ENCODE data around the gene ANKRD10. TPM values are rescaled to one million over a fixed set of nuclear protein-coding genes. Genes with fewer than 3 reads are reported as not detected.

The ANKRD10 gene
- total RNA-seq, 1 donor from 2014 or later, result 228 TPM

DNA sequence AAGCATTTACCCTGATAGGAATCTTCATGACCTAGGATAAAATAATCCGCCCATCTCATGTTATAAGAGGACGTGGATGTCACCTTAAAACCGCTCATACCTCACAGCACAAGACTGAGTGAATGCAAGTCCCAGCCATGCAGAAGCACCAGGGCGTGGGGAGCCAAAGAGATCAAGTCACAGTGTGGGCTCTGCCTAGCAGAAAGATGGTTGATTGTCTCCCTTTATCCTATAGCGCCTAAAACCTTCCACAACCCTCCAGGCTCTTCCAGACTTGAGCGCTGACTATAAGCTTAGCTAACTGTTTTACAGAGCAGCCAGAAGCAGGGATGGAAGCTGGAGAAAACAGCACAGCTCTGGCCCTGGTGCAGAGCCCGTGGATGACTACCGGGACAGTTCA, 6.8 kb upstream of the ANKRD10 start:
- H3K27ac Mint-ChIP-seq, result no peak overlapping the region
- H3K4me1 Mint-ChIP-seq (ENCODE audit: low read depth), result no peaks in the 10 kb centered on the region
- DNase-seq (ENCODE audit: low spot score, unreplicated experiment), result no peak

GRCh38 chr13:110921209-110921608, 6.3 kb upstream of the ANKRD10 start:
- Mint-ChIP-seq H3K4me3 (ENCODE audit: low read depth) (no peak overlapping the region), H3K36me3 (ENCODE audit: insufficient read depth) (no peaks in the 10 kb centered on the region), H3K27me3 (peaks cover 31% of the 10 kb centered on the region), H3K9me3 (ENCODE audit: low read depth) (no peaks in the 10 kb centered on the region), H3K27ac (no peak overlapping the region), H3K4me1 (ENCODE audit: low read depth) (peaks cover 3% of the 10 kb centered on the region)
- no peak for DNase-seq (ENCODE audit: low spot score, unreplicated experiment)
- TF ChIP-seq, protein P1, sequence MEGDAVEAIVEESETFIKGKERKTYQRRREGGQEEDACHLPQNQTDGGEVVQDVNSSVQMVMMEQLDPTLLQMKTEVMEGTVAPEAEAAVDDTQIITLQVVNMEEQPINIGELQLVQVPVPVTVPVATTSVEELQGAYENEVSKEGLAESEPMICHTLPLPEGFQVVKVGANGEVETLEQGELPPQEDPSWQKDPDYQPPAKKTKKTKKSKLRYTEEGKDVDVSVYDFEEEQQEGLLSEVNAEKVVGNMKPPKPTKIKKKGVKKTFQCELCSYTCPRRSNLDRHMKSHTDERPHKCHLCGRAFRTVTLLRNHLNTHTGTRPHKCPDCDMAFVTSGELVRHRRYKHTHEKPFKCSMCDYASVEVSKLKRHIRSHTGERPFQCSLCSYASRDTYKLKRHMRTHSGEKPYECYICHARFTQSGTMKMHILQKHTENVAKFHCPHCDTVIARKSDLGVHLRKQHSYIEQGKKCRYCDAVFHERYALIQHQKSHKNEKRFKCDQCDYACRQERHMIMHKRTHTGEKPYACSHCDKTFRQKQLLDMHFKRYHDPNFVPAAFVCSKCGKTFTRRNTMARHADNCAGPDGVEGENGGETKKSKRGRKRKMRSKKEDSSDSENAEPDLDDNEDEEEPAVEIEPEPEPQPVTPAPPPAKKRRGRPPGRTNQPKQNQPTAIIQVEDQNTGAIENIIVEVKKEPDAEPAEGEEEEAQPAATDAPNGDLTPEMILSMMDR (IDR thresholded peaks at IDR 0.05; ENCODE audit: unreplicated experiment), result no peak

More for the DNA sequence above, 6.8 kb upstream of the ANKRD10 start:
- Mint-ChIP-seq H3K4me3 (ENCODE audit: low read depth) (no peak overlapping the region), H3K27me3 (peaks cover 32% of the 10 kb centered on the region), H3K9me3 (ENCODE audit: low read depth) (no peaks in the 10 kb centered on the region), H3K36me3 (ENCODE audit: insufficient read depth) (no peaks in the 10 kb centered on the region)
- TF ChIP-seq, protein P1 (IDR thresholded peaks at IDR 0.05; ENCODE audit: unreplicated experiment), result no peak

- no peak overlapping the region for H3K27ac Mint-ChIP-seq
- H3K36me3 Mint-ChIP-seq (ENCODE audit: insufficient read depth), result no peaks in the 10 kb centered on the region
- DNase-seq (ENCODE audit: low spot score, unreplicated experiment), result no peak
- peaks cover 31% of the 10 kb centered on the region for H3K27me3 Mint-ChIP-seq
- H3K9me3 Mint-ChIP-seq (ENCODE audit: low read depth), result no peaks in the 10 kb centered on the region
- H3K4me3 Mint-ChIP-seq (ENCODE audit: low read depth), result no peak overlapping the region
- TF ChIP-seq, protein P1 (IDR thresholded peaks at IDR 0.05; ENCODE audit: unreplicated experiment), result no peak
- peaks cover 5% of the 10 kb centered on the region for H3K4me1 Mint-ChIP-seq (ENCODE audit: low read depth)
These were observed 5.2 kb upstream of the ANKRD10 start for GRCh38 chr13:110920038-110920437.

- Mint-ChIP-seq H3K9me3 (ENCODE audit: low read depth) (no peaks in the 10 kb centered on the region), H3K27ac (no peak overlapping the region)
These were observed 1.7 kb upstream of the ANKRD10 start for GRCh38 chr13:110916301-110917142.

GRCh38 chr13:110915874-110916206, 971 bp upstream of the ANKRD10 start:
- no peaks in the 10 kb centered on the region for H3K9me3 Mint-ChIP-seq (ENCODE audit: low read depth)
- DNase-seq (ENCODE audit: low spot score, unreplicated experiment), result no peak
- peaks cover 1% of the 10 kb centered on the region for H3K36me3 Mint-ChIP-seq (ENCODE audit: insufficient read depth)
- TF ChIP-seq, protein P1 (IDR thresholded peaks at IDR 0.05; ENCODE audit: unreplicated experiment), result no peak
- peaks cover 3% of the 10 kb centered on the region for H3K27me3 Mint-ChIP-seq
- peak overlapping the region; percentile 81 for H3K4me3 Mint-ChIP-seq (ENCODE audit: low read depth)
- peaks cover 25% of the 10 kb centered on the region for H3K4me1 Mint-ChIP-seq (ENCODE audit: low read depth)
- H3K27ac Mint-ChIP-seq, result peak overlapping the region; percentile 98

More at GRCh38 chr13:110916301-110917142, 1.7 kb upstream of the ANKRD10 start:
- Mint-ChIP-seq H3K4me1 (ENCODE audit: low read depth) (peaks cover 22% of the 10 kb centered on the region), H3K36me3 (ENCODE audit: insufficient read depth) (no peaks in the 10 kb centered on the region), H3K27me3 (peaks cover 6% of the 10 kb centered on the region), H3K4me3 (ENCODE audit: low read depth) (peak overlapping the region; percentile 81)
- no peak for DNase-seq (ENCODE audit: low spot score, unreplicated experiment)
- TF ChIP-seq, protein P1 (IDR thresholded peaks at IDR 0.05; ENCODE audit: unreplicated experiment), result no peak
